Stimulated activated CD4-positive, alpha-beta T cell treated with anti-CD3 and anti-CD28 coated beads, Interleukin-12 subunit alpha, Interleukin-12 subunit beta, amount 100 ng/mL, for 4 hours (primary cell): ENCODE data around the gene GPR4.

ENCODE experiments used
- DNase-seq: peaks from one replicate; pipeline ENCODE4 v3.0.0-alpha.2; 2020

GPR4 gene

DNA sequence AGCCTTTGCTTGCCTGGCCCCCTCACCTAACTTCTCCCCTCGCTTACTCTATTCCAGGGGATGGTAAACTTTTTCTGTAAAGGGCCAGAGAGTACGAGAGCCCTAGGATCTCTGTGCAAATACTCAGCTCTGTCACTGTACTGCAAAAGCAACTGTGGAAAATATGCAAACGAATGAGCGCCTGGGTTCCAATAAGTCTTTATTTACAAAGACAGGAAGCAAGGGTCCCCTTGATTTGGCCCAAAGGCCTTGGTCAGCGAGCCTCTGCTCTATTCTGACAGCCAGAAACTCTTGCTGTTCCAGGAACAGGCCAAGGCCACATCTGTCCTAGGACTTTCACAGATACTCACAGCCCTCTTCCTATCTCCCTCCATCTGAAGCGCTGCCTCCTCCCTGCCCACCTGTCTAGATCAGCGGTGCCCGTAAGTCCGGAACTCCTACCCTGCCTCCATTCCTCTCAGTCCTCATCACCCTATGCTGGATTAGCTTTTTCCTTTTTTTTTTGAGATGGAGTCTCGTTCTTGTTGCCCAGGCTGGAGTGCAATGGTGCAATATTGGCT is 54.7 kb downstream of the GPR4 start:
- DNase-seq: no peak

DNA sequence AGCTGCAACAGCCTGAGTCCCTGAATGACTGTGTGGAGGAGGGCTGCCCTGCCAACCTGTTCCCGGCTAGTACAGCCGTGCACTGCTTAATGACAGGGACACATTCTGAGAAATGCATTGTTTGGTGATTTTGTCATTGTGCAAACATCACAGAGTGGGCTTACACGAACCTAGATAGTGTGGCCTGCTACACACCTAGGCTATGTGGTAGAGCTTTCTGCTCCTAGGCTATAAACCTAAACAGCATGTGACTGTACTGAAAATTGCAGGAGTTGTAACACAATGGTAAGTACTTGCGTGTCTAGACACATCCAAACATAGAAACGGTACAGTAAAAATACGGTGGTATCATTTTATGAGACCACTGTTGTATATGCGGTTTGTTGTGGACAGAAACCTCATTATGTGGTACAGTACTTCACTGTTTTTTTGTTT is 59.8 kb downstream of the GPR4 start:
- no peak for DNase-seq
